ENCODE results near the gene DYNLRB1.
A peak's percentile ranks its signal among the peaks of the same experiment; 100 is the strongest.
"Not testable (repeated sequence)": the region's sequence is repeated elsewhere in the genome, so short reads cannot be mapped to it uniquely, and the experiment has no call there.

Gene DYNLRB1

GRCh38 chr20:34516247-34517113 lies at the start of gene DYNLRB1:
DYNLRB1 (plus strand) TSS chr20:34516422; CDS start chr20:34516459, 37 bp downstream.
- peak; percentile 97 for DNase-seq

- DNase-seq, result no peak
Measured at GRCh38 chr20:34468951-34469350, 47.3 kb upstream of the DYNLRB1 start.

DNA sequence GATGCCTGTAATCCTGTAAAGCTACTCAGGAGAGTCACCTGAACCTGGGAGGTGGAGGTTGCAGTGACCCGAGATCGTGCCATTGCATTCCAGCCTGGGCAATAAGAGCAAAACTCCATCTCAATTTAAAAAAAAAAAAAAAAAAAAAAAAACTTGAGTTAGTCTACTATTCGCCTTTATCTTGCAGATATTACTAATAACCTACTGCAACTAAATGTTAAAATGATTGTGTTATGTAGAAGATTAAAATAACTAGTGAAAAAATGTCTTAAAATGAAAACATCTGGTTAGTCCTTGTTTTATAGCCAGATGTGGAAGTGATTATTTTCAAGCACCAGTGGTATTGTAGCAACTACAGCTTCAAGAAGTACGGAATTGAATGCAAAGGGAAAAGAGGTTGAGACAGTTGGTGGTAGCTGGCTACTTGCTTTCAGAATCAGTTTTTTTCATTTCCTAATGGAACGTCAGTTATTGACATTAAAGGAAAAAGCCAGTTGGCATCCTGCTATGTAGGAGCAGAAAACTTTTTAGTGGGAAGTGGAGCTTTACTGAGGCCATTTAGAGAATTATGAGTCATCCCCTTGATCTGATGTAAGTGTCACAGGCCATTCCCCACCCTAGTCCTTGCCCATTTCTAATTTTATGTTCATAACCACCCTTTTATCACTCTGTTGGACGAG lies 43.8 kb upstream of the DYNLRB1 start:
- DNase-seq, result no peak

GRCh38 chr20:34473262-34473883 lies 42.8 kb upstream of the DYNLRB1 start:
- DNase-seq, result peak; percentile 39 to 54

DNA sequence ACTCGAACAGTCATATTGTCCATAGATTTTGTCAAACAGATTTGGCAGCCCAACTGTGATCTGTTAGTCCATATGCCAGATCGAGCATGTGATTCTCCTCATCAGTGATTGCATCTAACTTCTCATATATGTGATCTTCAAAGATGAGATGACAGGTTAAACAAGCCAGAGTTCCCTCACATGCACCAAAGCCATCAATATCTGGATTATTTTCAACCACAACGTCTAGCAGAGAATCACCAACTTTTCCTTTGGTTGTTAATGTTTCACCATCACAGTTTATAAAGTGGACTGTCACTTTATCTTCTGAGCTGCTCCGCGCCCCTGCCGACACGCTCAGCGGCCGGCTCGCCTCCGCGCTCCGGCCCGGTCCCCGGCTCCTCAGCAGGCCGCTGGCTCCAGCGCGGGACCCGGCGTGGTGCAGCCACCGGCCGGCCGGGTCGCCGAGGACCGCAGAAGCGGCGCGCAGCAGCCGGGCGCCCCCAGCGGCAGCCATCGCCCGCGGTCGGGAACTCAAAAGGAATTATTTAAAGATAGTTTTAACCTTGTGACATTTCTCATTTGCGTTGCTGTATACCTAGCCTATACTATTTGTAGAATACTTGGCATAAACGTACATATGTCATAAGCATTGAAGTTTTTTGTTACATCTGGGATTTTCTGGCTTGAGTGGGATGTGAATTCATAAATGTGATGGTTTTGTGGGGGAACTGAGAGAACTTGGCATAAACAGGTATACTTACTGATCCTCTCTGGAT lies 40.1 kb upstream of the DYNLRB1 start:
- DNase-seq, result peak; percentile 10 to 40

DNA sequence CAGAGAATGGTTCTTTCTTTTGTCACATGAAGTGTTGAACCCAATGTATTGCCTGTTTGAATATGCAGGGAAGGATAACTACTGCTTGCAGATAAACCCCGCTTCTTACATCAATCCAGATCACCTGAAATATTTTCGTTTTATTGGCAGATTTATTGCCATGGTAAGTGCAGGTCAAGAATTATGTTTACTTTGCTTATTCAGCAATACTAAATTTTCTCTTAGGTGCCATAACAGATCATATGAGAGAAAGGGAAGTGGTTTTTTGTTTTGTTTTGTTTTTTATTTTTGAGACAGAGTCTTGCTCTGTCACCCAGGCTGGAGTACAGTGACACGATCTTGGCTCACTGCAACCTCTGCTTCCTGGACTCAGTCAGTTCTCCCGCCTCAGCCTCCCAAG lies 36.6 kb upstream of the DYNLRB1 start:
- no peak for DNase-seq

DNA sequence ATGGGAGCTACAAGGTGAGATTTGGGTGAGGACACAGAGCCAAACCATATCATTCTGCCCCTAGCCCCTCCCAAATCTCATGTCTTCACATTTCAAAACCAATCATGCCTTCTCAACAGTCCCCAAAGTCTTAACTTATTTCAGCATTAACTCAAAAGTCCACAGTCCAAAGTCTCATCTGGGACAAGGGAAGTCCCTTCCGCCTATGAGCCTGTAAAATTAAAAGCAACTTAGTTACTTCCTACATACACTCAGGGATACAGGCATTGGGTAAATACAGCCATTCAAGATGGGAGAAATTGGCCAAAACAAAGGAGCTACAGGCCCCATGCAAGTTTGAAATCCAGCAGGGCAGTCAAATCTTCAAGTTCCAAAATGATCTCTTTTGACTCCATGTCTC lies 34.1 kb upstream of the DYNLRB1 start:
- not testable (repeated sequence) for DNase-seq

- DNase-seq, result not testable (repeated sequence)
Measured at GRCh38 chr20:34483585-34484220, 32.5 kb upstream of the DYNLRB1 start.

DNA sequence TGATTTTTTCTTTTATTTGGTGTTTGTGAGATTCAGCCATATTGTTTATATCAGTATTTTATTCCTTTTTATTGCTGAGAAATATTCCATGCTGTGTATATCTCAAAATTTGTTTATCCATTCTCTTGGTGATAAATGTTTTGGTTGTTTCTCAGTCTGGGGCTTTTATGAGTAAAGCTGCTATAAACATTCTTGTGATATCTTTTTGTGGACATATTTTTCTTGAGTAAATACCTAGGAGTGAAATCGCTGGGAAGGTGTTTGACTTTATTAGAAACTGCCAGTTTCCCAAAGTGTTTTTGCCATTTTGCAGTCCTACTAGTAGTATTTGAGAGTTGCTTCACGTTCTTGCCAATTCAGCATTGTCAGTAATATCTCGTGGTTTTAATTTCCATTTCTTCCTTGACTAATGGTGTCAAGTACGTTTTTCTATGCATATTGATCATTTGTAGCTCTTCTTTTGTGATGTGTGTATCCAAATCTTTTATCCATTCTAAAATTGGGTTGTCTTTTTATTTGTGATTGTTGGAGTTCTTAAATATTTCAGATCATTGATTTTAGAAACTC lies 31.1 kb upstream of the DYNLRB1 start:
- no peak for DNase-seq

DNA sequence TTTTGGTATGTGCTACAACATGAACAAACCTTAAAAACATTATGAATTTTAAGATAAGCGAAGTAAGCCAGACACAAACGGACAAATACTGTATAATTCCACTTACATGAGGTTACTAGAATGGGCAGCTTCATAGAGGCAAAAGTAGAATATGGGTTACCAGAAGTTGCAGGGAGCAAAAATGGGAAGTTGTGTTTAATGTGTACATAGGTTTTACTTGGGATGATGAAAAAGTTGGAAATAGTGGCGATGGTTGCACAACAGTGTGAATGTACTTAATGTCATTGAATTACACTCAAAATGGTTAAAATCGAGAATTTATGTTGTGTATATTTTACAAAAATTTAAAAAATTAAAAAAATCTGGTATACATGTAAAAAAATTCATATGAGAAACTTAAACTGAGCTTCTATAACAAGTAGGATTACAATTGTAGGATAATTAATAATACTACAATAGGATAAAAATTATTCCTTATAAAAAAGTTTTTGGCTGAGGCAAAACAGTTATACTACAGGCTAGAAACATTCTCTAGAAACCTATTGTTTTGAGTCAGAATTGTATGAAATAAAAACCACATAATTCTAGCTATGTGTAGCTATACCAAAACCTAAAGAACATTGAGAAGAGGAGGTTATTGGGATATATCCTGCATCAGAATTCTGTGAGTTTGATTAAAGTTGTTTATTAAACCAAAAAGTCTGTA lies 24.8 kb upstream of the DYNLRB1 start:
- DNase-seq, result no peak

DNA sequence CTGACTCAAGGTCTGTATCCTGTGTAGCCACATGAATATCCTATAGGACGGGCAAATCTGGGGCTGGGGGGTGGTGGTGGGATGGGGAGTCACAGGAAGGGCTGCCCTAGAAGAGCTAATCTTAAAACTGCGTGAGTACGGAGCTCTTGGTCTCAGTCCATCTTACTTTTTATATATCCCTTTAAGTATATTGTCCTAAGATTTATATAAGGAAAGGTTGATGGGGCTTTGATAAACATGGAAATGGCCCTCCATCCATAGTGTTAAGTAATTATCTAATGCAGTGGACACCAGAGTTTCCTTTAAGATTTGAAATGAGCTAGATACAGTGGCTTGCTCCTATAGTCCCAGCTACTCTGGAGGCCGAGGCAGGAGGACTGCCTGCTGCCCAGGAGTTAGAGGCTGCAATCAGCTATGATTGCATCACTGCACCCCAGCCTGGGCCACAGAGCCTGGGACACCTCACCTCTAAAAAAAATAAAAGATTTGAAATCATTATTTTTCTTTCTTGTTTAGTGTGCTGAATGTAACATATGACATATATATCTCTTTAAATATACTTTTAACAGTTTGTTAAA lies 24.2 kb upstream of the DYNLRB1 start:
- no peak for DNase-seq

DNA sequence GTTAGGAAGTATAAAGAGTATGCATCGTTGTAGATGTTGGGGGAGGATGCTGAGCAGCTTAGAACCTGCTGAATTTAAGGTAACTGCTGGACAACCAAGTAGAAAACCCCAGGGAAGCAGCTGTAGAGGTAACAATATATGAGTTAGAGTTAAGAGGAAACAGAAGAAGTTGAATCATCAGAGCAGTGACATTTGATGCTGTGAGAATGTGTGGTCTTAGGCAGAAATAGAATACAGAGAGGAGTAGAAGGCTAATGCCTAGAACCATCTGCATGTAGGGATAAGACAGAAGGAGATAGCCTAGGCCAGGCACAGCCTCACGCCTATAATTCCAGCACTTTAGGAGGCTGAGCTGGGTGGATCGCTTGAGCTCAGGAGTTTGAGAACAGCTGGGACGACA lies 22.6 kb upstream of the DYNLRB1 start:
- no peak for DNase-seq

DNA sequence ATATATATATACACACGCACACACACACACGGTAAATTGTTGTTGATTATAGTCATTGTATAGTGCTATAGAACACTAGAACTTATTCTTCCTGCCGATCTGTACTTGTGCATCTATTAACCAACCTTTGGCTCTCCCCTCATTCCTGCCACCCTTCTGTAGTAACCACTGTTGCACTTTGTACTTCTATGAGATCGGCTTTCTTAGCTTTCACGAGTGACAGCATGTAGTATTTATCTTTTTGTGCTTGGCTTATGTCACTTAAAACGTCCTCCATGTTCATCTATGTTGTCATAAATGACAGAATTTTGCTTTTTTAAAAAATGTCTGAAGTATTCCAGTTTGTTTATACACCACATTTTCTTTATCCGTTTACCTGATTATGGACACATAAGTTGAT lies 20.9 kb upstream of the DYNLRB1 start:
- DNase-seq, result no peak

DNA sequence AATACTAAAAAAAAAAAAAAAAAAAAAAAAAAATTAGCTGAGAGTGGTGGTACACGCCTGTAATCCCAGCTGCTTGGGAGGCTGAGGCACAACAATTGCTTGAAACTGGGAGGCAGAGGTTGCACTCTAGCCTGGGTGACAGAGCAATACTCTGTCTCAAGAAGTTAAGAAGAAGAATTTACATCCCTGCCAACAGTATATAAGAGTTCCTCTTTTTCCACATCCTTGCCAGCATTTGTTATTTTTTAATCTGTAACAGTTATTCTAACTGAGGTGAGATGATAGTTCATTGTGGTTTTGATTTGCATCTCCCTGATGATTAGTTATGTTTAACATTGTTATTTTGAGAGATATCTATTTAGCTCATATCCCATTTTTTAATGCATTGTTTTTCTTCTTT lies 20.3 kb upstream of the DYNLRB1 start:
- no peak for DNase-seq

GRCh38 chr20:34497596-34497995 lies 18.6 kb upstream of the DYNLRB1 start:
- DNase-seq, result not testable (repeated sequence)

- no peak for DNase-seq
Measured at GRCh38 chr20:34500823-34501222, 15.4 kb upstream of the DYNLRB1 start.

GRCh38 chr20:34506480-34506879 lies 9.7 kb upstream of the DYNLRB1 start:
- DNase-seq, result no peak

DNA sequence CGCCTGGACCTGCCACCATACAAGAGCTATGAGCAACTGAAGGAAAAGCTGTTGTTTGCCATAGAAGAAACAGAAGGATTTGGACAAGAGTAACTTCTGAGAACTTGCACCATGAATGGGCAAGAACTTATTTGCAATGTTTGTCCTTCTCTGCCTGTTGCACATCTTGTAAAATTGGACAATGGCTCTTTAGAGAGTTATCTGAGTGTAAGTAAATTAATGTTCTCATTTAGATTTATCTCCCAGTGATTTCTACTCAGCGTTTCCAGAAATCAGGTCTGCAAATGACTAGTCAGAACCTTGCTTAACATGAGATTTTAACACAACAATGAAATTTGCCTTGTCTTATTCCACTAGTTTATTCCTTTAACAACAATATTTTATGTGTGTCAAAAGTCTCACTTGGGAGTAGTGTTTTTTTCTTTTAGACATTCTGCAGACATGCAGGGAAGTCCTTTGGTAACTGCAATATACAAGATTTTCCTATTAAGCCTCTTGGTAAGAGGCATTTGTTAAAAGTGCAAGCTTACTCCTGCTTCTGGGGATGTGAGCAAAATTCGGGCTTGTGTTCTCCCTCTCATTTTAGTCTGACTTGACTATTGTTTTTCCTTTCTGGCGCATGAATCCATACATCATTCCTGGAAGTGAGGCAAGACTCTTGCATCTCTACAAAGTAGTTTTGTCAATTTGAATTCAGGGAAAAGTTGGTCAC lies 8.4 kb upstream of the DYNLRB1 start:
- no peak for DNase-seq

DNA sequence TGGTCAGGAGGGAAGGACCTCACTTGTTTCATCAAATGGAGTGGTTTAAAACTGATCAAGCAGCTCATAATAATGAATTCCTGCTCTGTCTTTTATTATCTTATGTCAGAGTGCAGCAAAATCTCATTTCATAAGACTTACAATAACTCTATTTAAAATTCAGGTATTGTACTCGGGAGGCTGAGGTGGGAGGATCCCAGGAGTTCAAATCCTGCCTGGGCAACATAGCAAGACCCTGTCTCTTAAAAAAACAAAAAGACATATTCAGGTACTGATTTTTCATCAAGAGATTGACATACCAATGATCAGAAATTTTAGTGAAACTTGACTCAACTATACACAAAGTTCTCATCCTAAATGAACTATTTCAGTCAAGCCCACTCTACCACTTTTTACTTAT lies 5.6 kb upstream of the DYNLRB1 start:
- no peak for DNase-seq

DNA sequence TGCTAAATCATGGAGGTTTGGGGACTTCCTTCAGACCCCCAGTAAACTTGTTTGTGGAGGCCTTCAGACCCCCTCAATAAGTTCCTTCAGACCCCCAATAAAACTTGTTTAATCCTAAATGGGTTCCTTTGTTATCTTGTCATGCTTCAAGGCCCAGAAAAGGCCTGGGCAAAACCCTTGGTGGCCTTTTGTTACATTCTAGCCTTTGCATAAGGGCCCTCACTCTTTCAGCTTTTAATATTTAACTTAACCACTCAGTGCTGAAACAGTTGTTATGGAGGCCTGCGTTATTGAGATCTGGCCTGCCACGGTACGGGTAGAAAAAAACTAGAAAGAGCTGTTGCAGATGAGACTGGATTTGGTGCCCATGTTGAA lies 4.3 kb upstream of the DYNLRB1 start:
- DNase-seq, result no peak

Data from activated CD4-positive, alpha-beta T cell treated with anti-CD3 and anti-CD28 coated beads, Interleukin-2, amount 50 U/mL, for 48 hours (primary cell).